Fibroblast of peridontal ligament (primary cell): ENCODE data around the gene SEBOX.

Source experiments
- DNase-seq: peaks from one replicate; pipeline ENCODE4 v3.0.0-alpha.2; 2010; ENCODE audit errors: extremely low read depth

The SEBOX gene

DNA sequence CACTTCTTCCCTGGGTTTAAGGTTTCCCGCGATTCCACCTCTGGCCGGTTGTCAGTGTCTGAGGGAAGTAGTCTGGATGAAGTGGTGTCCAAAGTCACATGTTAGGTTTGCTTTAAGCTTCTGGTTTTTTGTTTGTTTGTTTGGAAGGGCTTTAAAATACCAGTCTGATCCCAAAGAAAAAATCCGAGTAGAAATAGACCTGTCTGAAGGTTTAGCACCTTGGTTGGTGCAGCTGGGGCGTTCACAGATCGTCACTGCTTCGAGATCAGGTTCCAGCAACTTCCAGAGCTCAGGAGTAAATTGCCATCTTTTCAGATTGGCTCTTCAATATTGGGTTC lies 45.4 kb downstream of the SEBOX start:
- DNase-seq = peak; percentile 18

DNA sequence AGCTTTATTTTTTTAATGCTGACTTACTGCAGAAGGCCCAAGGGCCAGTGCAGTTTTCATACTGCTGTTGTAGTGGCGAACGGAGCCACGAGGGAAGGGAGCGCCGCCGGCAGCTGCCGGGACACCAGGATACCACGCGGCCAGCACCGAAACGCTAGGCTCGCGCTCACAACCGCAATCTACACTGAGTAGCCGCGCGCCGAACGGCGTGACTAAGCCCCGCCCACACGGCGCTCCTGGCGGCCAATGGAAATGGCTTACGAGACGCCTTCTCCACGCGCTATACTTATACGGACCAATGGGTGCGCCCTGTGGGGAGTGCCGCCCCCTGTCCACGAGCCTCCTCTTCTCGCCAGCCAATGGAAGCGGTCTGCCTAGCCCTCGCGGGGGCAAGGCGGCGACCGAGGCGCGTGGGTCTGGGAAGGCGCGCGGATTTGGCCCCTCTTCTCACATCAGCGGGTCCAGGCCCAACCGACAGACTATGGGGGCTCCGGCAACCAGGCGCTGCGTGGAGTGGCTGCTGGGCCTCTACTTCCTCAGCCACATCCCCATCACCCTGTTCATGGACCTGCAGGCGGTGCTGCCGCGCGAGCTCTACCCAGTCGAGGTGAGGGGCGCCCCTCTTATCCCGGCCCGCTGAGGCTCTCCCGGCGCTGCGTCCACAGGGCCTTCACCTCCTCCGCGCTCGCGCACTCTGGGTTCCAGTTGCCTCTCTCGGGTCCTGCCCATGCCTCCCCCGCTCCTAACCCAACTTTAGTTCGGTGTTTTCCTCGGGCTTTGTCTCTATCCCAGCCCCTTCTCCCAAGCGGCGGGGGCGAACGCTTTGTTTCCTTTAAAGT lies 46.0 kb downstream of the SEBOX start, which contains the start of gene TMEM97:
TMEM97 (plus strand) TSS at position 442 of the 839 bp plus-strand sequence; CDS start at position 482, 40 bp downstream.
- peak; percentile 96 for DNase-seq

DNA sequence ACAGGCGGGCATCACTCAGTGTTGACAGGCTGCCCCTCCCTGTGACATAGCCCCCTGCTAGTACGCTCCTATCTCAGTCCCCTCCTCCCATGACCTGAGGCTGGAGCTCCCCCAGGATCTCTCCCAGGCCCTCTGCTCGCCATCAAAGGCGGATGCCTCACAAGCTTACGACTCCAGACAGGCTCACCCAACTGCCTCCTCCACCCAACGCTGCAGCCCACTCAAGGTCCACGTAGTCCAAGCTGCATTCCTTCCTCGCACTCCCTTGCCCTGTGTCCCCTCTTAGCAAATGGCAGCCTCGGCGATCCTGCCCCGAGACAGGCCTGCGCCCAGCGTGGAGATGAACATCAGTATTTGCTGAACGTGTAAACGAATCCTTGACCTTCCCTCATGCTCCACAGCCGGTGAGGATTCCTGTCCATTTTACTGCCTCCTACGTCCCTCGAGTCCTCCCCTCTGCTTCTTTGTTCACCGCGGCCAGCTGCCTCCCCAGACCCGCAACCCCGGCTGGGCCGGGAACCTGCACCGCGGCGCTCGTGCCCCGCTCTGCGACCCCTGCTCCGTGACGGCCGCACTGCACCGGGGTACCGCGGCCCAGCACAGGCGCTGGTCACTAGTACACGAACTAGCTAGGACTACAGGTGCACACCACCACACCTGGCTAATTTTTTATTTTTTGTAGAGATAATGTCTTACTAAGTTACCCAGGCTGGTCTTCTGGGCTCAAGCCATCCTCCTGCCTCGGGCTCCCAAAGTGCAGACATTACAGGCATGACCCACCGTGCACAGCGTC lies 46.8 kb downstream of the SEBOX start:
- no peak for DNase-seq

DNA sequence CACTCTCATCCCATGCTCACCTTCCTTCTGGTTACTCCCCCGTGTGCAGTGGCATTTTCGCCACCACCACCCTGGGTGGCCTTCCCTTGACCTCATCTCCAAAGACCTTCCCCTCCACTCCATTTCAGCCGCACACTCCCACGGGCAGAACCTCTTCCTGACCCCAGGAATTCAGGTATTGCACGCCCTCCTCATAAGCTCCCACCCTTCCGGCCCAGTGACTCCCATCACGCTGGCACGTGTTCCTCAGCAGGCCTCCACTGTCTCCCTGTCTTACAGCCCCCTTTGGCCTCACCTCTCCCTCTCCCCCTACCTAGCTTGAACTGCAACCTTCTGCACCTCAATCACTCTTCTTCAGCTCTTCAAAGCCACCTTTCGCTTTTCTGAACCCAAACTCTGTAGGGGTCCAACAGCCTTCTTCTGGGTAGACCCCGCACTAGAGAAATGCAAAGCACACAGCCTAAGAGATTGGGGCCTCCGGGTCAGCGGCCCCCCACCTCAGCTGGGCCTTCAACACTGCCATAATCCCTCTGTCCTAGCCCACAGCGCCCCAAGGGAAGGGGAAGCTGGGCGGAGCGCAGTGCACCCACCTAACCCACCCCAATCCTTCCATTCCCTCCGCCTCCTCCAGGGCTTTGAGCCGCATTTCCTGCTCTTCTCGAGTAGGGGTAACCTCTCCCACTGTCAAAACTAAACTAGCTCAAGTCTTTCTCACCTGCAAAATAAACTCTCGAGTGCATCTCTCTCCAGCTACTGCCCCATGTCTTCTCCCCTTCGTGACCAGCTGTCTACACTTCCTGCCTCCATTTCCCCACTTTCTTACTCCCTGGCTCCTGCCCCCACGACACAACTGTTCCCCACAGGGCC lies 47.7 kb downstream of the SEBOX start:
- no peak for DNase-seq

DNA sequence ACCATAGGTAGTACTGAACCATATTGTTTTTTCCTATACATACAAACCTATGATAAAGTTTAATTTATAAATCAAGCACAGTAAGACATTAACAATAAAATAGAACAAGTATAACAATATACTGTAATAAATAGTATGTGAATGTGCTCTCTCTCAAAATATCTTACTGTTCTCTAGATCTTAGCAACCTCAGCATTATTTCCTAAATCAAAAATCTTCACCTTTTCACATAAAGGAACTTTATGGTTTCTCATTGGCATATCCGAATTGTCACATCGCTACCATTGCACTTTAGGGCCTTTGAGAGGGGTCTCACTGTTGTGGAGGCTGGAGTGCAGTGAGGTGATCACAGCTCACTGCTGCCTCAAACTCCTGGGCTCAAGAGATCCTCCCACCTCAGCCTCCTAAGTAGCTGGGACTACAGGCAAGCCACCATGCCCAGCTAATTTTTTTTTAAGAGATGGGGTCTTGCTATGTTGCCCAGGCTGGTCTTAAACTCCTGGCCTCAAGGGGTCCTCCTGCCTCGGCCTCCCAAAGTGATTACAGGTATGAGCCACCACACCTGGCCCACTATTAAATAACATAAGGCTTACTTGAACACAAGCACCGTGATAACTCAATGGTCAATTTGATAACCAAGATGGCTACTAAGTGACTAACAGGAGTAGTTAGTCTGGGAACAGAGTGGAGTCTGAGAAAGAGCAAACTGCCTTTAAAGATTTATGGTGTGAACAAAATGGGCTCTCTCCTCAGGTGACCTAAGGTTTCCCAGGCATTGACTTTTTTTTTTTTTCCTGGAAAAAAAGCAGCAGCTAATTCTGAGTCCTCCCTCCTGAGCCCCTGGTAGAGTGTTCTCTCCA lies 48.9 kb downstream of the SEBOX start:
- no peak for DNase-seq

DNA sequence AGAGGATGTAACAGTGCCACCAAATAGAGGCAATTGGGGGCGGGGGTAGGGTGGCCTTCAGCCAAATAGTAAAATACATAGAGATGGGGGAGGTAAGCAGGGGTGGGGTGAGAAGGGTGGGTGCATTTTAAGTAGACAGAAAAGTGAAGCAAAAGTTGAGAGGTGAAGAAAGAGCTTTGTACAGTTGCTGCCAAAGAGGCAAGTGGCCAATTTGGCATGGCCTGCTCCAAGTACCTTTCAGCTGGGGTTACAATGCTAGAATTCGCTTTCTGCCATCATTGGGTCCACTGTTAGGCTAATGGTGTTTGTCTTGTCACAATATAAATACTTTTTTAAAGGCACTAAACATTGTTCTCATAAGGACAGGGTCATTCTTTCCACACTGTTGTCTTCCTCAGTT lies 51.2 kb downstream of the SEBOX start:
- DNase-seq = no peak
